HG02642 (cell line): Measurements from ENCODE around the gene ZNF469.

Experiments used
- ATAC-seq: cut with Tn5 transposase; IDR thresholded peaks from one replicate; pipeline ENCODE4 v1.9.1; 2021; ENCODE audit warnings: mild to moderate bottlenecking; ENCODE audit not compliant: unreplicated experiment, poor library complexity

The ZNF469 gene

GRCh38 chr16:88345721-88346560 is 36.8 kb upstream of the ZNF469 start:
- no peak for ATAC-seq

- ATAC-seq: no peak
These were observed 35.9 kb upstream of the ZNF469 start for GRCh38 chr16:88346680-88347505.

- no peak for ATAC-seq
These were observed 34.9 kb upstream of the ZNF469 start for GRCh38 chr16:88347656-88348376.

GRCh38 chr16:88348377-88349152 is 34.2 kb upstream of the ZNF469 start:
- no peak for ATAC-seq

- ATAC-seq: no peak
These were observed 33.4 kb upstream of the ZNF469 start for GRCh38 chr16:88349153-88349902.

- no peak for ATAC-seq
These were observed 32.6 kb upstream of the ZNF469 start for GRCh38 chr16:88349903-88350900.

GRCh38 chr16:88350922-88351321 is 31.8 kb upstream of the ZNF469 start:
- ATAC-seq: no peak

GRCh38 chr16:88351491-88352101 is 31.2 kb upstream of the ZNF469 start:
- ATAC-seq: no peak

GRCh38 chr16:88352261-88353200 is 30.2 kb upstream of the ZNF469 start:
- ATAC-seq: no peak

- ATAC-seq: no peak
These were observed 29.5 kb upstream of the ZNF469 start for GRCh38 chr16:88353232-88353631.

GRCh38 chr16:88353691-88354090 is 29.1 kb upstream of the ZNF469 start:
- no peak for ATAC-seq

GRCh38 chr16:88354229-88355092 is 28.3 kb upstream of the ZNF469 start:
- ATAC-seq: no peak

- no peak for ATAC-seq
These were observed 27.7 kb upstream of the ZNF469 start for GRCh38 chr16:88355093-88355388.

- ATAC-seq: no peak
These were observed 27.2 kb upstream of the ZNF469 start for GRCh38 chr16:88355389-88356123.

GRCh38 chr16:88356124-88356726 is 26.5 kb upstream of the ZNF469 start:
- ATAC-seq: no peak
